ENCODE measurements around the gene MTHFD1L.

The MTHFD1L gene

DNA sequence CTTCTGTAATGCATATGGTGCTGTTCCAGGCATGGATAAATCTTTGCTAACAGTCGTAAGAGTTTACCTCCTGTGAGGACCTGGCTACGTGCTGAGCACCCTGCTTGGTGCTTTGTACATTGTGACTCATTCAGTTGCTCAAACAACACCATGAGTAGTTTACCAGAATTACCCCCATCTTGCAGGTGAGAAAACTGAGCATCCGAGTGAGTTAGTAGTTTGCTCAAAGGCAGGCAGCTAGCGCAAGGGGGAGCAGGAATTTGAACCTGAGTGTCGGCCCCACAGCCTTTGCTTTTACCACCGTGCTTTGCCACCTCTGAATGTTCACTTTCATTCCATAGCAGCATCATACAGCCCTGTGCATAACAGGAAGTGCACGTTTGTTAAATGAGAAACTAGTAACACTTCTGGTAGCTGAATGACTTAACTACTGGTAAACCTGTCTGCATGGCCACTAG, 121.9 kb downstream of the MTHFD1L start:
- no peak for DNase-seq

DNA sequence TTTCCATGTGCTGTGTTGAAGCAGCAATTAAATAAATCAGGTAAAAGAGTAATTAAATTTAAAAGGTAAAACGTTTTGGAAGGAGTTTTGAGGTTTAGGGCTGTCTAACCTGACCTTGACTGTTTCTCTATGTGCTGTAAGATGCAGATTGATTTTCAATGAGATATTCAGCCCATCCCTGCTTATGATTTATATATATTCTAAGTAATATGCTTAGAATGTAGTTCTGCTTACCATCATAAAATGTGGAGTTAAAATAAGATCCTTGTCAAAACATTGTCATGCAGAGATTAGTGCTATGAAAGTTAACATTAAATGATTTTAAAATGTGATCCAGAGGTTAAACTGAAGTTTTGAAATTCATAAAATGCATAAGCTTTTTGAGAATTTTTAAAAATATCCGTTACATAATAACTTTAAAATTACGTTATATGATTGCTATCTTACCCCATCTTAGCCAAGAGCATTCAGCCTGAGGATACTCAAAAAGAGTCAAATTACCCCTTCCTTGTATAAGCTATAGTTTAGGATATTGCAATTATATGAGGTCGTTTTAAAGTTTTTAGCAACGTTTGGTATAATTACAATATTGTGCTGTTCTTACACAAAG, 122.5 kb downstream of the MTHFD1L start:
- no peak for DNase-seq

DNA sequence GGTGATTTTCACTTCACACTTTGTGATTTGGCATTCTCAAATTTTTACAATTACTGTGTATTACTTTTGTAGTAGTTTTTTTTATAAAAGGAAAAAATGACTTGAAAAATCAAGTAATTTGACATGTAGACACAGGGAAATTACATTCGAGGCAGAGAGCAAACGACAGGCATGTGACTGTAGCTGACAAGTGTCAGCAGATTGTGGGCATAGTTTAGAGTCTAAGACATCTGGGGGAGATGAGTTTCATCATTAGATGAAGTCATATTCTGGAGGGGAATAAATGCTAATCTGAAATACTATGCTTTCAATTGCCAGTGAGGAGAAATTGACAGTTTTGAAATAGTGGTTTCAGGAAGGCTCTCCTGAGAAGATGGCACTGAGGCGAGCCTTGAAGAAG, 126.0 kb downstream of the MTHFD1L start:
- no peak for DNase-seq

DNA sequence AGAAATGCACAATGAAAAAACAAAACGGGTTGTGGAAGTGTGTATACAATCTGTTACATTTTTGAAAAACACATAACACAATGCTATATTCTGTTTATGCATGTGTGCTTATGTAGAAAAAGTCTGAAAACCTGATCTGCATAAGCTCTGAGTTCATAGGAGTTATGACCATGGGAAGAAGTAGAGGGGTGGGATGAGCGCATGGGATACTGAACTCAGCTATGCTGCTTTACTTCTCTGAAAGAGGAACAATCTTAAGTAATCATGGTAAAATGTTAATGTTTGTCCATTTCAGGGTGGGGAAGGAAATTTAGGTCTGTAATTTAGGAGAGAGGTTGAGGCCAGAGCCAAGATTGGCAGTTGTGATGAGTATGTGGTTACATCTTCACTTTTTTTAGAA, 126.8 kb downstream of the MTHFD1L start:
- no peak for DNase-seq

DNA sequence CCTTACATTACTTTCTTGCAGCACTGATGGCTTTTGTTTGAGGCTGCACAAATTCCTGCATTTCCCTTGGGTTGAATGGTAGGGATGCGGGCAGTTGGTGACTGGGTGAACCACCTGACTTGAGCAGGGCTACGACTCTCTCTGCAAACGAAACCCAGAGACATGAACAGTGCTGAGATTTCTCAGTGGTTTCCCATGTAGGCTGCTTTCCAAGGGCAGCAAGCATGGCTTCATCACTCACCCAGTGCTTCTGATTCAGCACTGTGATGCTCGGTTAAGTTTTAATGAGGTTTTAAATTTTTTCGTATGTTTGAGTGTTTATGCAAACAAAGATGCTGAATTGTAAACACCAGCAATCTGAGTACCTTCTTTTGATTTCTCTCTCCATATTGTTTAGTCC, 127.2 kb downstream of the MTHFD1L start:
- DNase-seq, result no peak

DNA sequence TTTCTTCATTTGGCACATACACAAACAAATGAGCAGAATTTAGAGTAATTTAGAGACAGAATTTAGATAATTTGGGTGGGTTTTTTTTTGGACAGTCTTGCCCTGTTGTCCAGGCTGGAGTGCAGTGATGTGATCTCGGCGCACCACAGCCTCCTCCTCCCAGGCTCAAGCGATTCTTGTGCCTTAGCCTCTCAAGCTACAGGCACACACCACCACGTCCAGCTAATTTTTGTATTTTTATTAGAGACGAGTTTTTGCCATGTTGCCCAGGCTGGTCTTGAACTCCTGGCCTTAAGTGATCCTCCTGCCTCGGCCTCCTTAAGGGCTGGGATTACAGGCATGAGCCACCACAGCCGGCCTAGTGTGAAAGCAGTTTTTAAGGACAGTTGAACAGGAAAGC, 127.8 kb downstream of the MTHFD1L start:
- no peak for DNase-seq

DNA sequence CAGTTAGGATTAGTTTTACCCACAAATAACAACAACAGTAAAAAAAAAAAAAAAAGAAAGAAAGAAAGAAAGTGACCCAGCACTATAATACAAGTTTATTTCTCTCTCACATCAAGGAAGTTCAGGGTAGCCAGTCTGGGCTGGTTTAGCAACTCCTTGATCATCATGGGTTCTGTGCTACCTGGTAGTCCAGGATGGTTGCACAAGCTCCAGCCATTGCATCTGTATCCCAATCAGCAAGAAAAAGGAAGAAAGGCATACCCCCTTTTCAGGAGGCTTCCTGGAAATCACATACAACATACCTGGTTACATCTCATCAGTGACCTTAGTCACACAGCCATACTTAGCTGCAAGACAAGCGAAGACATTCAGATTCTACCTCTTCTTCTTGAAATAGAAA, 128.5 kb downstream of the MTHFD1L start:
- no peak for DNase-seq

DNA sequence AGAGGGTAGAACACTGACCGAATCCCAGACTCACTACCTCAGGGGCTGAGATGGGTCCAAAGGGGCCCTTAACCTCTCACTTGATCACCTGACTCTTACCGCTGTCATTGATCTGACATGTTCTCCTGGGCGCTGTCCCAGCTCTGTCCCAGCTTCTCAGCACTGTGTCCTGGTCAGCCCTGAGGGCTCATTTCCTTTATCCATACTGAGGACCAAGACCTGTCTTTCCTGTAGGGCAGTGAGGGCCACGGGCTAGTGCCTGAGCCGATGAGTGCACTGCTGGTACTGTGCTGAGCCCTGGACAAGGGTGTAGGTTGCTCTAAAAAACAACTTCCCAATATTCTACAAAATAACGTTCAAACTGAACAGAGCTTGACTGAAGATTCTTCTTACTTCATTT, 131.5 kb downstream of the MTHFD1L start:
- no peak for DNase-seq

DNA sequence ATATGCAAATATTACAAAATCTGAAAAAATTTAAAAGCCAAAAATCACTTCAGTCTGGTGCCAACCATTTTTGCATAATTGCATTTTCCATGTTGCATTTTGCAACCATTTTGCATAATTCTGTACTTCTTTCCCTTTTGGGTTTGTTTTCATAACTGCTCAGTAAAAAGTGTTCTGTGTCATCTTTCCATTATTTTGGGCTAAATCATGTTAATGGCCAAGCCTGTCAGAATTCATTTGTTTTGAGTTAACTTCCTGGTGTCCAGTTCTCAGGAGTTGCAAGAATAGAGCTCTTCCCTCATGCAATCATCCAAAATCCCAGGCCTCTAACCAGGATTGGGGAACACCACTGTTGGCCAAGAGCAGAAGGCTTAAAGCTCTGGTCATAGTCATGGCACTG, 133.6 kb downstream of the MTHFD1L start:
- no peak for DNase-seq

DNA sequence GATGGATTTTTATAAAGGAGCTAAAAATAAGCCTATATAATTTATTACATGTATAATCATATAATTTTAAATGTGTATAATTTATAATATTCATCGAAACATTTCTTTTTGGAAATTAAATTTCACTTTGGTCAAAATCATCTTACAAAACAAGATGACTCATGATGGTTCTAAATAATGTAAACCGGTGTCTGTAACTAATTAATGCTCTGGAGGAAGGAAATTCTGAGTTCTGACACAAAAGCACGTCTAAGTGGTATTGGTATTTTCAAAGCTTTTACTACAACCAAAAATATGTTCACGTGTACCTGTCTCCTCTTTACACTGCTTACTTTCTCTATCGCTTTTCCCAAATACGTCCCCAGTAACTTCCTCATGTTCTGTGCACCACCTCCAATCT, 134.1 kb downstream of the MTHFD1L start:
- DNase-seq, result no peak

DNA sequence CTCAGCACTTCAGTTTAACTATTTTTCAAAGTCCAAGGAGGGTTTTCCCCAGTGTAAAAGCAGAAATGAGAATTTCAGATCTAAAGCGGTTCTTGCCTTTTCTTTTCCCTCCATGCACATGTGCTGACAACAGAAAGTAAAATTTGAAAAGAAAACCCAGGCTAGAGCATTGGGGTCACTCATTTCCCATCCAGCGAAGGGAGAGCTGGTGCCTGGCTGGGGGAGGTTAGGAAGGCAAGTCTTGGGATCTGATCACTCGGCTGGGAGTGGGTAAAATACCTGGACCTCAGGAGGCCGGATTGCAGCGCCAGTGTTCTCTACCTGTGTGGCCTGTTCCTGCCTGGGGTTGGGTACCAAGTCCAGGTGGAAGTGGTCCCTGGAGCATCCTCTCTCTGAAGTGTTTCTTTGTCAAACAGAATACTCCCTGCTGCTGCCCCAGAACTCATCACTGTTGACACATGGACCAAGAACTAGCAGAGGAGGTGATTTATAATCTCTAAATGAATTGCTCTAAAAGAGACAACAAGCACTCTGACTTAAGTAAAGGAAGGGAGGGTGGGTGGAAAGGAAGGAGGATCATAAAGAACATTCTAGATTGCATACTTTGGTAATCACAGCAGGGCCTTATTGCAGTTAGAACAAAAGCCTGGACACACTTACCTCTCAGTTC, 136.0 kb downstream of the MTHFD1L start:
- no peak for DNase-seq

DNA sequence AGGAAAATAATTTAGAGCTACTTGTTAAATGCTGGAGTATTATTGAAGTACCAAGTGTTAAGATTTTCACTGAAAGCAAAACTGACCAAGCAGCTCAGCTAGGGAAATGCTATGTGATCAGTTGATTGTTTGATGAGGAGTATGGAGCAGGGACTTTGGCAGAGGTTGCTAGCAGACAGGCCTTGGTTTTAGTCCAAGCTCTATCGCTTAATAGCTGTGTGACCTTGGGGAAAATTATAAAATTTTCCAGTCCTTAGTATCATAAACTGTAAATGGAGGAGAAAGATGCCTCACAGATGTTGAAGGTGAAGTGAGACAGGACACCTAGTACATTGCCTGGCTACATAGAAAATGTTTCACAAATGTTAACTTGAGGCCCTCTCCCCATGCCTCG, 136.6 kb downstream of the MTHFD1L start:
- DNase-seq, result no peak

DNA sequence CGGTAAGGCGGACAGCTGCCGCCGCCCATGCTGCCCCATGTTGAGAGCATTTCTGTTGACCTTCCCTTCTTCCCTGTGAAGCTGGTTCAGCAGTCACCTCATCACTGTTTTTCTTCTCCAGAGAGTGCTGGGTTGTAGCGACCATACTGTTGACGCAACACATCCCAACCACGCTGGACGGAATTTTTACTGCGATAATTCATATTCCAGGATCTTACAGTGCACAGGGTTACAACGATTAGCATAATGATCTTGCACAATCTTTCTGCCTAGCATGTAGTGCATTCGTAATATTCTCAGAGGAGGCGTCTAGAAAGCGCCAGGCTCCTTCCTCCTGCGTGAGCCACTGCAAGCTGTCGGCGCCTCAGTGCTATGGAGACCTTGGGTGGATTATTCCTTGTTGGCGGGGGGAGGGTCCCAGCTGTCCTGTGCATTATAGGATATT, 137.0 kb downstream of the MTHFD1L start:
- no peak for DNase-seq

DNA sequence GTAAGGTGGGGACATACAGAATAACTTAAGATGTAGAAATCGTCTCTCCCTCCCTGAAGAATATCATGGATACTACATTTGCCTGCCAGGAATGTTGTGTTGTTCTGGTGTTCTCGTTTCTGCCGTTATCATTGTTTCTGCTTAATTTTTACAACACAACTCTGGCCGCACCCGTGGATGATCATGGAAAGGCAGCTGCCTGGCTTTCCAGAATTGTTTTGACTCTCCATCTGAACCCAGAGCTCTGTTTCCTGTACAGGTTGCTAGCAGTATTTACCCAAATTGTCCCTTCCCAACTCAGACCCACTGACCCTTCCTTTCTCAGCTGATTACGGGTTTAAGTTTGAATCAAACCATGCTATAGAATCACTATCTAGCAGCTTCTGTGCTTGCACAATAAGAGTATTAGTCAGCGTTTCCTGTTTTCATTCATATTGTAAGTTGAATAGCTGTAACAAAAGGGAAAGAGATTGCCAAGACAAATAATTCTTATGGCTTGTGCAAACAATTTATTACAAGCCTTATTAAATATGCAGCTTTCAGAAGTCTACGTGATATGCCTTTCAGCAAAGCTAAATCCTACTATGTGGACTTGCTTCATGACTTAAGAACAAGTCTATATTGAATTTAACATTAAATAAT, 139.0 kb downstream of the MTHFD1L start:
- DNase-seq, result no peak

DNA sequence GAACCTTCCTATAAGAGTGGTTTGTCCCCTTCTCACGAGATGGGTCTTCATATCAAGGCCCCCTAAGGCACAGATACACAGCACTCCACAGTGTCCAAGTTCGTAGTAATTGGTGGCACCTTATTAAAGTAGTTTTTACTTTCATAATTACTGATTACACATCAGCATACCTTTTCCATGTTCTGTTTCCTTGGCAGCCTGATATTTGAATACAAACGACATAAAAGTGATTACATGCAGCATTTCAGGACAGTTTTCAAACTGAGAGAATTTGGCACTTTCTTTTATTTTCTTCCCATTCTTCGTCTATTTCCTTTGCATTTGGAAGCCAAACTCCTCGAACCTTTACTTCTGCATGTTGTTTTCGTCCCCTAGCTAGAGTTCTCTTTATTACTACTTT, 139.7 kb downstream of the MTHFD1L start:
- no peak for DNase-seq

DNA sequence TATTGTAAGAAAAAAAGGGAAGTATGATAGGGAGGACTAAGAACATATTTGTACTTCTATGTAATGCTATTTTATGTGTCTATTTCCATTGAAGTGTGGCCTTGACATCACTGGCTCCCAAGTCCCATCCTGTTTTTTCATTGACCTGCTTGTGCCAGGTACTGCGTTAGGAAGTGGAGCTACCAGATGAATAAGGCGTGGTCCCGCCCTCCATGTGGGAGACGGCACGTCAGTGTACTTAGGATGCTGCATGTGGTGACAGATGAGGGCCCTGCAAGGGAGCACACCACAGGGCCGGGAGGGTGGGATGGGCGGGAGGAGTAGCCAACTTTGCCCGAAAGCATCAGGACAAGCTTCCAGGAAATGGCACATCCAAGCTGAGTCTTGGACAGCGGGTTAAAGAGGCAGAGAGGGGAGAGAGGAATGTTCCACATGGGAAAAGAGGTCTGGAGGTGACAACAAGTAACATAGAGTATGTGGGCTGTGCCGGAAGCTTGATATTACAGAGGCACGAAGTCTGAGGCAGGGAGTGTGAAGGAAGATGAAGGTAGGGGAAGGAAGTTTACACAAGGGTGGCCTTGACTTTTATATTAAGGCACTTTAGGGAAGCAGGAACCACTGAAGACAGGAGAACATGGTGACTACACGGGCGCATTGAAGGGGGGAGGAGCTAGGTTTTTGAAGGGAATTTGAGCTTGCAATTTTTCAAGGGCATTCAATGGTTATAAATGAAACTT, 140.6 kb downstream of the MTHFD1L start:
- DNase-seq, result no peak

DNA sequence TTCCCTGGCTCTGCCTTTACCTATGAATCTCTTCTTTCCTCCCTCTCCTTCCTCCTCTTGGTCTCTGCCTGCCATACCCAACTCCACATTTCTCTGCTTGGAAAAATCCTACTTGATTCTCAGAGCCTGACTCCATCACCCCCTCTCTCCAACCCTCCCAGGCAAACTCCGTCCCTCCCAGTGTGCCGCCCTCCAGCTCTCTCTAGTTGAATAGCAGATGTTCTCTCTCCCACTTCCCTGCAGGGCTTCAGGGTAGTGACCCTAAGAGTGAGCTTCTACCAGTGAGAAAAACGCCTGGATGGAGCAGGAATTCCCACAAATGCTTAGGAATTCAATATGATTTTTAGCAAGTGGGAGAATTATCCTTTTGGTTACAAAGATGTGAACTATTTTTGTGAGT, 141.6 kb downstream of the MTHFD1L start:
- DNase-seq, result no peak

DNA sequence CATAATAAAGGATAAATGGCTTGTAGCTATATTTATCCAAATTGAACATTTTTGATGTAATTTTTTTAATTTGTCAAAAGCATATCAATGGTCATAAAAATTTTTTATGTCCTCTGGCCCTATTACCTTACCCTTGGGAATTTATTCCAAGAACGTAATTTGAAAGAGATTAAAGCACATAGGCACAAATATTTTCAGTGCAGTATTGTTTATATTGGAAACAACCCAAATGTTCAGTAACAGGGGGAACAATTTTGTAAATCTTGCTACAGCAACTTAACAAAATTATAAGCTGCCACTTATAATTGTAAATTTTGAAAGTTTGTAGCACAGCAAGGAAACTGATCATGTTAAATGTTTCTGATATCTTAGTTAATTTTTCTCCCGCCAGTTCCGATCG, 142.4 kb downstream of the MTHFD1L start:
- no peak for DNase-seq

DNA sequence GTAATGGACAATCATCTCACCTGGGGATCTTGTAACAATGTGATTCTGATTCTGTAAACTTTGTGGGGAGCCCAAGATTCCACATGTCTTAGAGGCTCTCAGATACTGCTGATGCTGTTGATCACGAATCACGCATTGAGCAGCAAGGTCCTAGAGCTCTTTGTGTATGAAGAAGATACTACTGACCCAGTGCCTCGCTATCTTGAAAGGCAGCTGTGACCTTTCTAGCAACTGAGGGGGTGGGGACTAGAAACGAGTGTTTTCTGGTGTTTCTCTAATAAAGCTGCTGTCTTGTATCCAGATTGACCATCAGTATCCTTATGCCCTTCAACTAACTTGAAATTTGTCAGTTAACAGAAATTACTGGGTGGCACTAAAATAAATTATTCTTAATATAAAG, 142.9 kb downstream of the MTHFD1L start:
- no peak for DNase-seq

DNA sequence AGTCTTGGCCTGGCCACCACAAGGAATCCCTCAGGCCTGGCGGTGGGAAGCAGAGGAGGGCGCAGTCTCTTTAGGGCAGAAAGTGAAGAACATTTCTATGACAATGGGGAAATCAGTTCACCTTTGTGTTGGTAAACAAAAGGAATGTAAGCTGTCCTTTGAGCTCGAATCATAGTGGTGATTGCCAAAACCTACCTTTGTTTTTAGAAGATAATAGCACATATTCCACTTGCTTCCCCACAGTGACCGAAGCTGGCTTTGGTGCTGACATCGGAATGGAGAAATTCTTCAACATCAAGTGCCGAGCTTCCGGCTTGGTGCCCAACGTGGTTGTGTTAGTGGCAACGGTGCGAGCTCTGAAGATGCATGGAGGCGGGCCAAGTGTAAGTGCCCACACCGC, 144.1 kb downstream of the MTHFD1L start:
- DNase-seq, result no peak

DNA sequence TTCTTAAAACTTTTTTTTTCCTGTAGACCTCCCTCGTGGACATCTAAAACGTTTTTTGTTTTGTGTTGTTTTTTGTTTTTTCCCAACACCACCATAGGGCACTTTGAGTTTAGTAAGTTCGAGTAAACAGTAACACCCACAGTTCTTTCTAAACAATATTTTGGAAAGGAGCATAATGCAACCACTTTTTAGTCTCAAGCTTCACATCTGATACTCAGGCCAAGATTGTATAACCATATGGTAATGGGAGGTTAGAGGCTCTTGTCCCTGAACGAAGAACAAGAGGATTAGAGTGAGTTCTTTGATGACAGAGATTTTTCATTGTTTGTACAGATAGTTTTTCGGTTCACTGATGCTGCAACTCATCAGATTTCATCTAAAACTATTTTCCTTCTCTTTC, 144.6 kb downstream of the MTHFD1L start:
- no peak for DNase-seq
